H1 (cell line): ENCODE data around the gene NDUFS3. TPM values are rescaled to one million over a fixed set of nuclear protein-coding genes. Genes with fewer than 3 reads are reported as not detected.

ENCODE experiments used
- CHD7 ChIP-seq: fragments of 300-600 bp; sonication (generic); IDR thresholded peaks from 2 replicates; pipeline ENCODE4 v1.7.1; 2012; ENCODE audit warnings: low read length, moderate library complexity, mild to moderate bottlenecking, inconsistent platforms; ENCODE audit not compliant: insufficient replicate concordance
- SP2 ChIP-seq: IDR thresholded peaks from 2 replicates; pipeline ENCODE4 v1.6.1; 2012; ENCODE audit warnings: mild to moderate bottlenecking, low read length, inconsistent platforms
- polyA plus RNA-seq, 7 experiments: library from polyadenylated mRNA; depleted of rRNA in 3 of 7; stranded (reverse) in 5 of 7; unstranded in 2 of 7; fragments of >200 nt in 5 of 7; fragments of 200-250 nt in 2 of 7; gene quantifications; 1 replicate in 5 of 7; 2 replicates in 1 of 7; 4 replicates in 1 of 7; pipeline versions ENCODE4 v1.2.1 to v1.2.3, GENCODE V29; 2011 to 2013; ENCODE audit warnings: missing spikeins in 2 of 7, mixed read lengths in 2 of 7
- total RNA-seq: library from RNA; stranded (reverse); fragmentation: NEBNext Ultra II Directional; extraction: Animal tissue kit (Norgen Biotek cat#: 25700); gene quantifications from 2 replicates; pipeline ENCODE4 v1.2.1, GENCODE V29; 2021

NDUFS3 gene
- total and polyA plus RNA-seq, 2 of the 8 experiments (the other 6 are each of a cell fraction or from before 2014, with no cell fraction given), result 135 to 241 TPM

GRCh38 chr11:47620836-47621378 lies 42.0 kb downstream of the NDUFS3 start (continued):
- TF ChIP-seq CHD7 (no peak), SP2 (no peak)
